Keratinocyte (primary cell): Measurements from ENCODE around the gene SCRN1.

Experiments used
- EZH2 ChIP-seq: IDR thresholded peaks from one replicate; pipeline ENCODE4 v1.6.1; 2012; ENCODE audit warnings: inconsistent platforms, mild to moderate bottlenecking, low read length, moderate library complexity
- TF ChIP-seq, protein P1 (sequence below), 3 experiments: IDR thresholded peaks in 1 of 3; conservative IDR thresholded peaks in 1 of 3; optimal IDR thresholded peaks in 1 of 3; 2 replicates in 2 of 3; 3 replicates in 1 of 3; pipeline versions ENCODE3 to v1.5.1; 2011; ENCODE audit warnings: low read length in 3 of 3, mild to moderate bottlenecking in 3 of 3, moderate library complexity in 2 of 3, control low read depth in 1 of 3, inconsistent platforms in 1 of 3; ENCODE audit not compliant: insufficient read depth in 2 of 3; ENCODE audit errors: extremely low read depth in 1 of 3

DNA sequence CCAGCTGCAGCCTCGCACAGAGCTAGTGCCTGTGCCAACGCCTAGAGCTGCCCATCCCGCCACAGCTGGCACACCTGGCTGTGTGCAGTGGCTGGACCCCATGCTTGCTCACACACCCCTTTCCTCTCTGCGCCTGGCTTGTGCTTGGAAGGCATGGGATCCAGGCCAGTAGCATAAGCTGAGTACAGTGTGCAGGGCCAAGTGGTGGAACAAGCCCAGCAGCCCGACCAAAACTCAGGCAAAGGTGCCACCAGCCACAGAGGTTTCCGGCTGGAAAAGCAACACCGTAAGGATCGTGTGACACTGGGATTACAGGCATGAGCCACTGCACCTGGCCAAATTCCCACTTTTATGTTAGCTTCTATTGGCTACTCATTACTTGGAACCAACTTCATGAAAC lies 38.4 kb downstream of the SCRN1 start:
- TF ChIP-seq, protein P1, sequence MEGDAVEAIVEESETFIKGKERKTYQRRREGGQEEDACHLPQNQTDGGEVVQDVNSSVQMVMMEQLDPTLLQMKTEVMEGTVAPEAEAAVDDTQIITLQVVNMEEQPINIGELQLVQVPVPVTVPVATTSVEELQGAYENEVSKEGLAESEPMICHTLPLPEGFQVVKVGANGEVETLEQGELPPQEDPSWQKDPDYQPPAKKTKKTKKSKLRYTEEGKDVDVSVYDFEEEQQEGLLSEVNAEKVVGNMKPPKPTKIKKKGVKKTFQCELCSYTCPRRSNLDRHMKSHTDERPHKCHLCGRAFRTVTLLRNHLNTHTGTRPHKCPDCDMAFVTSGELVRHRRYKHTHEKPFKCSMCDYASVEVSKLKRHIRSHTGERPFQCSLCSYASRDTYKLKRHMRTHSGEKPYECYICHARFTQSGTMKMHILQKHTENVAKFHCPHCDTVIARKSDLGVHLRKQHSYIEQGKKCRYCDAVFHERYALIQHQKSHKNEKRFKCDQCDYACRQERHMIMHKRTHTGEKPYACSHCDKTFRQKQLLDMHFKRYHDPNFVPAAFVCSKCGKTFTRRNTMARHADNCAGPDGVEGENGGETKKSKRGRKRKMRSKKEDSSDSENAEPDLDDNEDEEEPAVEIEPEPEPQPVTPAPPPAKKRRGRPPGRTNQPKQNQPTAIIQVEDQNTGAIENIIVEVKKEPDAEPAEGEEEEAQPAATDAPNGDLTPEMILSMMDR (optimal IDR thresholded peaks at IDR 0.05 in 1 of 3, IDR thresholded peaks at IDR 0.05 in 1 of 3, conservative IDR thresholded peaks at IDR 0.05 in 1 of 3; ENCODE audit: extremely low read depth in 1 of 3, insufficient read depth in 2 of 3, low read length in 3 of 3): no peak
- no peak for TF ChIP-seq EZH2
